ENCODE results near the gene CLCN2. TPM values are rescaled to one million over a fixed set of nuclear protein-coding genes. Genes with fewer than 3 reads are reported as not detected.

The CLCN2 gene
- 1.7 and 6.5 TPM in 2 replicates for total RNA-seq

DNA sequence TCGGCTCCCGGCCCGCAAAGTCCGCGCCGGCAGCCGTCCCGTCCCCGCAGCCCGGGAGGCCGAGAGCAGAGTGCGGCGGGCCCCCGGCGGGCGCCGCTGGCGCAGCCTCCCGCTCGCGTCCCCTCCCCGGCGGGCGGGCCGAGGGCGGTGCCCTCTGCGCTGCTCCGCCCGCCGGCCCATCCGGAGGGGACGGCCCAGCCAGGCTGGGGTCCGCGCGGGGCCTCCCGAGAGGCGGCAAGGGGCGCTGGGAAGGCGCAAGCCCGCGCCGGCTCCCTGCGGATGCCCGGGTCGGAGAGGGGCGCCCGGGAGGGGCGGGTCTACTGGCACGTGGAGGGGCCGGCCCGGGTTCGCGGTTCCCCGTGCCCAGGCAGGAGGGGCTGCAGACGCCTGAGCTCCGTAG is at the start of gene CLCN2, which contains the start of gene POLR2H:
TSS of gene CLCN2 (minus strand) at position 74 of the 400 bp plus-strand sequence. CDS start 126 bp downstream, outside the sequence.
TSS of gene POLR2H (plus strand) at position 179 of the 400 bp plus-strand sequence. CDS start 1,783 bp downstream, outside the sequence.

DNA sequence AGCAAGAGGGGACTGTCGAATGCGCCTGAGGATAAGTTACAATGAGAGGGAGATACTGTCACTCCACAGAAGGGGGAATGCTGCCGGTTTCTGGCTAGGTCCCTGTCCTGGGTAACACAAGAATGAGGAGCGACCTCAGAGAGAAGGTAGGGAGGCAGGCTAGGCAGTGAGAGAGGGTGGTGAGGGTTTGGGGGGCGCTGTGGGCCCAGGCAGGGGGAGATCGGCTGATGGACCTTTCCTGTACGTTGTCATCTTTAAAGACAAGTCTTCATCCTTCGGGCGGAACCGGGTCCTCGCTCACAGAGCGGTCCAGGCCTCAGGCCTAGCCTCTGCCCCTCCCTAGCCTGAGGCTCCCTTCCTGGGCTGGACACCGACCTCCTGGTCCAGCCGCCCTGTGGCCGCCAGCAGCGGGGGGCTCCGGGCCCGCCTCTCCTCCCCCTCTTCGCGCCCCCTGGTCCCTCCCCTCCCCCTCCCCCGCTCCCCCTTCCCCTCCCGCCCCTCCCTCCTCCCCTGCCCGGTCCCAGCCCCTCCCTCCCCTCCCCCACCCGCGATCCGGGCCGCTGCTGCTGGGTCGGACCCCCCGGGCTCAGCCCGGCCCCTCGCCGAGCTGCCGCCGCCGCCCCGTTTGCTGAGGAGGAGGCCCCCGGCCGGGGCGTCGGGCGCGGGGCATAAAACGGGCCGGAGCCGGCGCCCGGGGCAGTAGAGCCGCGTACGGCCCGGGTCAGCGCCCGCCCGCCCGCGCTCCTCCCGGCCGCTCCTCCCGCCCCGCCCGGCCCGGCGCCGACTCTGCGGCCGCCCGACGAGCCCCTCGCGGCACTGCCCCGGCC is 18.2 kb upstream of the CLCN2 start, which contains the start of gene CHRD:
TSS of gene CHRD (plus strand) at position 697 of the 827 bp plus-strand sequence. CDS start 265 bp downstream, outside the sequence.

GRCh38 chr3:184377882-184378445 is 16.6 kb upstream of the CLCN2 start, which contains the start of gene THPO:
TSS of gene THPO (minus strand) at chr3:184378207. CDS start at chr3:184376259, 1,948 bp downstream.

DNA sequence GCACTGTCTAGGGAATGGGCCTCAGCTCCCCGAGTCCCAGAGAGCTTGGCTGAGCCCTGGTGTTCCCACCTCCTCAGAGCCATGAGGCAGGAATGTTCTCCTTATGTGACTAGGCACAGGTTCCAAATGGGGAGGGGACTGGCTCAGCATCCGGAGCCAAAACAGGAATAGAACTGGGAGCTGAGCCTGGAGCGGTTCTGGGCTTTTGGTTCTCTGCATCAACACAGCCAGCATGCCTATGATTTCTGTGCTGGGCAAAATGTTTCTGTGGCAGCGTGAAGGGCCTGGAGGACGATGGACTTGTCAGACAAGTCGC is 24.0 kb downstream of the CLCN2 start, which contains the start of gene FAM131A:
TSS of gene FAM131A (plus strand) at position 202 of the 316 bp plus-strand sequence. CDS start at position 233, 31 bp downstream.

DNA sequence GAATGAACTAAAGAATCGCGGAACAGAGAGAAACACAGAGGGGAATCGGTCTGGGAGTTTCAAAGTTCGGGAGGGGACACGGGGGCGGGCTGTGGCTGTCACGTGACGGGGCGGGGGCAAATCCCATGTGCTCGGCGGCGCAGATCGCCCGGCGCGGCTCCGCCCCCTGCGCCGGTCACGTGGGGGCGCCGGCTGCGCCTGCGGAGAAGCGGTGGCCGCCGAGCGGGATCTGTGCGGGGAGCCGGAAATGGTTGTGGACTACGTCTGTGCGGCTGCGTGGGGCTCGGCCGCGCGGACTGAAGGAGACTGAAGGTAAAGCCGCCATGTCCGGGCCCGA is 47.1 kb downstream of the CLCN2 start, which contains the start of gene EIF4G1:
TSS of gene EIF4G1 (plus strand) at position 244 of the 337 bp plus-strand sequence. CDS start 1,191 bp downstream, outside the sequence.

DNA sequence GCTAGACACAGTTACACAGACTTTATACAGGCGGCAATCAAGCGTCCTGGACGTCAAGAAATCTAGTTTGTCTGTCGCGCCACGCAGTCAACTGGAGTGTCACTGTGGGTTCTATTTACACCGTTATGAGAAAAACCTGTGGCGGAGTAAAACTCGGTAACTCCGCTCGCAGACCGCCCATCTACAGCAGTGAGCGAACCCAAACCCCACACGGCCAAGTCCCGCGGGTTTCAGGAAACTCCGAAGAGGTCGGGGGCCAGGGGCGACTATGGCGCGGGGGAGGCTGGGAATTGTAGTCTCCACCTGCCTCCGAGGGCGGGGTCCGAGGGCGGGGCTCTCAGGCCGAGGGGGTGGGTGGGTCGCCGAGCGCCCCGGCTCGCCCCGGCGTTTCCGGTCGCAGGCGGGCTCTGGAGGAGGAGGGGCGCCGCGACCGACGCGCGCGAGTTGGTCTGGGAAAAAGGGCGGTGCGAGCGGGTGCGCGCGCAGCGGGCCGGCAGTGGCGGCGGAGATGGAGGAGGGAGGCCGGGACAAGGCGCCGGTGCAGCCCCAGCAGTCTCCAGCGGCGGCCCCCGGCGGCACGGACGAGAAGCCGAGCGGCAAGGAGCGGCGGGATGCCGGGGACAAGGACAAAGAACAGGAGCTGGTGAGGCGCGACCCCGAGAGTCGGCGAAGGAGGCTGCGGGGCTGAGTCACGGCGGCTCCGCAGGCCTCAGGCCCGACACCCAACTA is 62.5 kb downstream of the CLCN2 start, which contains the start of gene PSMD2:
TSS of gene PSMD2 (plus strand) at position 483 of the 729 bp plus-strand sequence. CDS start at position 509, 26 bp downstream.

Other genes with a start within 250 kb of the CLCN2 start
- gene EIF2B5, start 226.2 kb downstream of the CLCN2 start, total RNA-seq = 30.0 and 30.5 TPM in 2 replicates
- gene DVL3, start 206.2 kb downstream of the CLCN2 start, total RNA-seq = 34.3 and 63.8 TPM in 2 replicates
- 351 and 478 TPM in 2 replicates for gene AP2M1, start 186.8 kb downstream of the CLCN2 start, total RNA-seq
- 41.2 and 43.2 TPM in 2 replicates for gene ABCF3, start 175.4 kb downstream of the CLCN2 start, total RNA-seq
- gene VWA5B2, start 132.0 kb downstream of the CLCN2 start, total RNA-seq = not detected in 2 replicates
- gene ALG3, start 112.6 kb downstream of the CLCN2 start, total RNA-seq = 66.1 and 94.1 TPM in 2 replicates
- gene EEF1AKMT4, start 111.9 kb downstream of the CLCN2 start, total RNA-seq = 5.7 and 8.1 TPM in 2 replicates
- 0.39 TPM in 1 of 2 replicates, not detected in the other for gene CAMK2N2, start 100.1 kb downstream of the CLCN2 start, total RNA-seq
- gene ECE2, start 85.6 kb downstream of the CLCN2 start, total RNA-seq = not detected in 2 replicates
- gene PSMD2, start 62.4 kb downstream of the CLCN2 start, total RNA-seq = 189 and 548 TPM in 2 replicates
- 242 and 310 TPM in 2 replicates for gene EIF4G1, start 47.0 kb downstream of the CLCN2 start, total RNA-seq
- 17.3 and 35.3 TPM in 2 replicates for gene FAM131A, start 24.0 kb downstream of the CLCN2 start, total RNA-seq
- gene POLR2H, start 105 bp upstream of the CLCN2 start, total RNA-seq = 75.5 and 110 TPM in 2 replicates
- gene THPO, start 16.6 kb upstream of the CLCN2 start, total RNA-seq = 0.39 and 0.56 TPM in 2 replicates
- gene CHRD, start 18.4 kb upstream of the CLCN2 start, total RNA-seq = 0.52 and 18.3 TPM in 2 replicates
- 0.39 and 7.7 TPM in 2 replicates for gene EPHB3, start 200.2 kb upstream of the CLCN2 start, total RNA-seq

All from epithelial cell of alveolus of lung (primary cell).